CD4-positive, alpha-beta memory T cell (primary cell): ENCODE data around the gene PSME2. TPM values are rescaled to one million over a fixed set of nuclear protein-coding genes. Genes with fewer than 3 reads are reported as not detected.
A peak's percentile ranks its signal among the peaks of the same experiment; 100 is the strongest.

Experiments used
- CTCF ChIA-PET: fragments of 350-600 bp; sonication (Branson Sonifier 250); formaldehyde crosslinking; loops from one replicate; lab custom pipeline; 2021; ENCODE audit warnings: inconsistent platforms; ENCODE audit not compliant: partially characterized antibody; lab: Charles Lee
- POLR2A ChIA-PET: fragments of 350-600 bp; sonication (Branson Sonifier 250); formaldehyde crosslinking; loops from one replicate; lab custom pipeline; 2021; ENCODE audit not compliant: partially characterized antibody; lab: Charles Lee
- DNase-seq, 5 donors: peaks; one replicate each; pipeline versions ENCODE4 v3.0.0 to v3.0.0-alpha.2; 2020 to 2022; ENCODE audit warnings: mixed read lengths in 1 of 5
- H3K27ac ChIP-seq: one replicate; pipeline ENCODE4 v1.7.0; 2013; ENCODE audit warnings: low read depth, low read length
- H3K27me3 ChIP-seq: 2 replicates; pipeline ENCODE4 v1.7.0; 2013; ENCODE audit warnings: mild to moderate bottlenecking, low read length, moderate library complexity; ENCODE audit not compliant: insufficient read depth
- H3K36me3 ChIP-seq: 2 replicates; pipeline ENCODE4 v1.7.0; 2013; ENCODE audit warnings: mild to moderate bottlenecking, low read length, moderate library complexity; ENCODE audit not compliant: insufficient read depth
- H3K4me1 ChIP-seq: 2 replicates; pipeline ENCODE4 v1.7.0; 2013; ENCODE audit warnings: mild to moderate bottlenecking, low read length, moderate library complexity; ENCODE audit not compliant: insufficient read depth
- H3K4me3 ChIP-seq, 2 donors: one replicate each; pipeline ENCODE4 v1.7.0; 2013; ENCODE audit warnings: low read length in 2 of 2, mild to moderate bottlenecking in 1 of 2
- H3K9me3 ChIP-seq, 2 donors: one replicate each; pipeline ENCODE4 v1.7.0; 2013; ENCODE audit warnings: low read length in 2 of 2, control low read depth in 1 of 2; ENCODE audit not compliant: control insufficient read depth in 1 of 2
- H3K27ac Mint-ChIP-seq, 7 donors: one replicate each; pipeline ENCODE4 v1.8.0; 2020 to 2021; ENCODE audit warnings: mixed read lengths in 7 of 7, mild to moderate bottlenecking in 6 of 7, inconsistent platforms in 3 of 7, moderate library complexity in 3 of 7
- H3K27me3 Mint-ChIP-seq, 2 donors: one replicate each; pipeline ENCODE4 v1.8.0; 2020 to 2021; ENCODE audit warnings: mixed read lengths in 2 of 2
- H3K36me3 Mint-ChIP-seq, 2 donors: one replicate each; pipeline ENCODE4 v1.8.0; 2020 to 2021; ENCODE audit warnings: mixed read lengths in 2 of 2, inconsistent platforms in 1 of 2, mild to moderate bottlenecking in 1 of 2
- H3K4me1 Mint-ChIP-seq, 4 donors: one replicate each; pipeline ENCODE4 v1.8.0; 2020 to 2021; ENCODE audit warnings: mixed read lengths in 4 of 4, mild to moderate bottlenecking in 1 of 4
- H3K4me3 Mint-ChIP-seq, 8 donors: one replicate each; pipeline ENCODE4 v1.8.0; 2020 to 2021; ENCODE audit warnings: mixed read lengths in 8 of 8, mild to moderate bottlenecking in 7 of 8, moderate library complexity in 6 of 8, inconsistent platforms in 3 of 8
- H3K9me3 Mint-ChIP-seq, 8 donors: one replicate each; pipeline ENCODE4 v1.8.0; 2020 to 2021; ENCODE audit warnings: mixed read lengths in 8 of 8, mild to moderate bottlenecking in 5 of 8, inconsistent platforms in 3 of 8, moderate library complexity in 1 of 8
- intact Hi-C: fragments of 100-400 bp; cut with micrococcal nuclease; formaldehyde crosslinking; loops from one replicate; pipeline ENCODE4 v1.15.1; 2023
- polyA plus RNA-seq, 2 donors: library from polyadenylated mRNA; unstranded; fragments of 300-500 nt; fragmentation: Illumina TruSeq; gene quantifications; one replicate each; pipeline ENCODE4 v1.2.3, GENCODE V29; 2021
- total RNA-seq, 2 experiments: library from RNA; stranded (reverse); gene quantifications; one replicate each; pipeline ENCODE4 v1.2.3, GENCODE V29; 2021

The PSME2 gene
- total and polyA plus RNA-seq, 4 experiments from 2014 or later = 143 to 815 (median 331) TPM

- Mint-ChIP-seq H3K36me3 (peaks cover 20 to 21% of the 10 kb centered on the region in 2 donors), H3K4me1 (peaks cover 3 to 13% (median 8%) of the 10 kb centered on the region in 4 donors), H3K27me3 (no peaks in the 10 kb centered on the region), H3K9me3 (no peaks in the 10 kb centered on the region), H3K4me3 (no peak overlapping the region), H3K27ac (peak overlapping the region in 1 of 7 donors; percentile 57)
- Histone ChIP-seq H3K27me3 (no peaks in the 10 kb centered on the region), H3K9me3 (no peaks in the 10 kb centered on the region), H3K36me3 (peaks cover 19% of the 10 kb centered on the region), H3K4me1 (peaks cover 4% of the 10 kb centered on the region), H3K27ac (no peak overlapping the region), H3K4me3 (no peak overlapping the region)
- no peak for DNase-seq
- POLR2A ChIA-PET = interaction anchor here (1.1 to 16.1 kb wide), 4 partner anchors 9 to 20 kb away, joined by 3 to 347 read pairs (median 8); partner anchors contain the start of genes DCAF11, EMC9, NRL and PSME1
- CTCF ChIA-PET = interaction anchor here (0.9 to 3.7 kb wide), 3 partner anchors 11 to 74 kb away, joined by 3 to 14 read pairs (median 7); no protein-coding TSS in a partner anchor
- intact Hi-C loops = no loop called here
These were observed 19.5 kb downstream of the PSME2 start for GRCh38 chr14:24126939-24127338.

GRCh38 chr14:24123424-24124417, 22.7 kb downstream of the PSME2 start:
- Mint-ChIP-seq H3K4me3 (no peak overlapping the region), H3K9me3 (no peaks in the 10 kb centered on the region), H3K4me1 (peaks cover 2 to 6% (median 4%) of the 10 kb centered on the region in 4 donors), H3K36me3 (peaks cover 43 to 44% of the 10 kb centered on the region in 2 donors), H3K27ac (peak overlapping the region in 5 of 7 donors; percentile 9 to 61 (median 51)), H3K27me3 (no peaks in the 10 kb centered on the region)
- peaks cover 47% of the 10 kb centered on the region for H3K36me3 ChIP-seq
- no peaks in the 10 kb centered on the region for H3K9me3 ChIP-seq
- CTCF ChIA-PET = interaction anchor here (1.3 to 3.7 kb wide), 3 partner anchors 13 to 184 kb away, joined by 4 to 14 read pairs (median 6); partner anchors contain the start of genes CIDEB and PSME1
- H3K4me3 ChIP-seq = no peak overlapping the region
- H3K27me3 ChIP-seq = no peaks in the 10 kb centered on the region
- POLR2A ChIA-PET = interaction anchor here (1.3 to 1.6 kb wide), 3 partner anchors 9 to 12 kb away, joined by 4 to 5 read pairs (median 4); partner anchors contain the start of gene PSME1
- no peaks in the 10 kb centered on the region for H3K4me1 ChIP-seq
- DNase-seq = no peak
- intact Hi-C loops = no loop called here
- H3K27ac ChIP-seq = no peak overlapping the region

- peaks cover 4 to 12% (median 7%) of the 10 kb centered on the region in 4 donors for H3K4me1 Mint-ChIP-seq
These were observed 23.5 kb downstream of the PSME2 start for GRCh38 chr14:24122898-24123297.

GRCh38 chr14:24122416-24122815, 24.0 kb downstream of the PSME2 start:
- peaks cover 60% of the 10 kb centered on the region for H3K36me3 ChIP-seq
- Mint-ChIP-seq H3K4me3 (no peak overlapping the region), H3K27me3 (no peaks in the 10 kb centered on the region), H3K27ac (peak overlapping the region in 4 of 7 donors; percentile 35 to 48 (median 40)), H3K36me3 (peaks cover 56% of the 10 kb centered on the region in 2 donors), H3K4me1 (peaks cover 4 to 17% (median 8%) of the 10 kb centered on the region in 4 donors), H3K9me3 (no peaks in the 10 kb centered on the region)
- H3K27me3 ChIP-seq = no peaks in the 10 kb centered on the region
- H3K27ac ChIP-seq = no peak overlapping the region
- no peaks in the 10 kb centered on the region for H3K9me3 ChIP-seq
- no peak for DNase-seq
- no peak overlapping the region for H3K4me3 ChIP-seq
- intact Hi-C loops = no loop called here
- H3K4me1 ChIP-seq = peaks cover 2% of the 10 kb centered on the region
- ChIA-PET POLR2A (interaction anchor here (0.7 to 9.6 kb wide), 2 partner anchors 11 to 28 kb away, joined by 4 to 347 read pairs; partner anchors contain the start of genes EMC9, FITM1 and PSME1), CTCF (no interaction called here)

More at GRCh38 chr14:24122898-24123297, 23.5 kb downstream of the PSME2 start:
- H3K4me3 Mint-ChIP-seq = no peak overlapping the region
- Histone ChIP-seq H3K9me3 (no peaks in the 10 kb centered on the region), H3K27me3 (no peaks in the 10 kb centered on the region), H3K27ac (no peak overlapping the region), H3K4me1 (no peaks in the 10 kb centered on the region), H3K36me3 (peaks cover 55% of the 10 kb centered on the region), H3K4me3 (no peak overlapping the region)
- peak overlapping the region in 2 of 7 donors; percentile 44 to 48 for H3K27ac Mint-ChIP-seq
- intact Hi-C loops = no loop called here
- H3K27me3 Mint-ChIP-seq = no peaks in the 10 kb centered on the region
- CTCF ChIA-PET = no interaction called here
- peaks cover 51% of the 10 kb centered on the region in 2 donors for H3K36me3 Mint-ChIP-seq
- no peak for DNase-seq
- POLR2A ChIA-PET = no interaction called here
- H3K9me3 Mint-ChIP-seq = no peaks in the 10 kb centered on the region

GRCh38 chr14:24121210-24121609, 25.2 kb downstream of the PSME2 start:
- Mint-ChIP-seq H3K27ac (peak overlapping the region in 1 of 7 donors; percentile 42), H3K36me3 (peaks cover 62 to 65% of the 10 kb centered on the region in 2 donors), H3K4me3 (no peak overlapping the region), H3K4me1 (peaks cover 10 to 29% (median 12%) of the 10 kb centered on the region in 4 donors), H3K27me3 (no peaks in the 10 kb centered on the region), H3K9me3 (no peaks in the 10 kb centered on the region)
- no peak for DNase-seq
- Histone ChIP-seq H3K4me1 (peaks cover 14% of the 10 kb centered on the region), H3K27me3 (no peaks in the 10 kb centered on the region), H3K4me3 (no peak overlapping the region), H3K36me3 (peaks cover 63% of the 10 kb centered on the region), H3K9me3 (no peaks in the 10 kb centered on the region), H3K27ac (no peak overlapping the region)
- intact Hi-C loops = no loop called here
- ChIA-PET CTCF (interaction anchor here (0.7 to 1.1 kb wide), 2 partner anchors 14 to 30 kb away, joined by 3 read pairs; no protein-coding TSS in a partner anchor), POLR2A (interaction anchor here (0.6 to 9.6 kb wide), 3 partner anchors 13 to 50 kb away, joined by 3 to 347 read pairs (median 3); partner anchors contain the start of genes EMC9, FITM1, PSME1 and PSME2)

GRCh38 chr14:24119691-24120090, 26.7 kb downstream of the PSME2 start:
- no peak overlapping the region for H3K4me3 ChIP-seq
- peak overlapping the region in 1 of 7 donors; percentile 54 for H3K27ac Mint-ChIP-seq
- POLR2A ChIA-PET = interaction anchor here (0.6 to 9.6 kb wide), 3 partner anchors 14 to 799 kb away, joined by 3 to 347 read pairs (median 4); partner anchors contain the start of genes EMC9, FITM1, PABPN1 and PSME1
- CTCF ChIA-PET = interaction anchor here (1.2 to 1.8 kb wide), 2 partner anchors 28 to 41 kb away, joined by 4 to 5 read pairs; partner anchors contain the start of gene IRF9
- no peaks in the 10 kb centered on the region for H3K27me3 Mint-ChIP-seq
- peaks cover 63% of the 10 kb centered on the region for H3K36me3 ChIP-seq
- peaks cover 22% of the 10 kb centered on the region for H3K4me1 ChIP-seq
- H3K9me3 ChIP-seq = no peaks in the 10 kb centered on the region
- no peak overlapping the region for H3K27ac ChIP-seq
- intact Hi-C loops = loop anchor here (10.0 kb wide), 1 partner anchor 655 kb away; the partner anchor contains the start of gene NGDN
- no peaks in the 10 kb centered on the region for H3K27me3 ChIP-seq
- peaks cover 0 to 2% (median 0%) of the 10 kb centered on the region in 8 donors for H3K9me3 Mint-ChIP-seq
- H3K36me3 Mint-ChIP-seq = peaks cover 58 to 75% of the 10 kb centered on the region in 2 donors
- no peak overlapping the region for H3K4me3 Mint-ChIP-seq
- peaks cover 19 to 41% (median 25%) of the 10 kb centered on the region in 4 donors for H3K4me1 Mint-ChIP-seq
- no peak for DNase-seq
